H1 (cell line): ENCODE results near the gene ADGRV1. TPM values are rescaled to one million over a fixed set of nuclear protein-coding genes. Genes with fewer than 3 reads are reported as not detected.

Experiments
- BACH1 ChIP-seq: IDR thresholded peaks from 2 replicates; pipeline ENCODE4 v1.6.1; 2012; ENCODE audit warnings: low read length, improper control_type of control experiment
- CEBPB ChIP-seq: IDR thresholded peaks from 2 replicates; pipeline ENCODE4 v1.6.1; 2012; ENCODE audit warnings: low read depth, low read length
- CHD7 ChIP-seq: fragments of 300-600 bp; sonication (generic); IDR thresholded peaks from 2 replicates; pipeline ENCODE4 v1.7.1; 2012; ENCODE audit warnings: low read length, moderate library complexity, mild to moderate bottlenecking, inconsistent platforms; ENCODE audit not compliant: insufficient replicate concordance
- EP300 ChIP-seq, 2 experiments: IDR thresholded peaks; 1 replicate in 1 of 2; 2 replicates in 1 of 2; pipeline ENCODE4 v1.6.1; 2011 to 2012; ENCODE audit warnings: low read depth in 2 of 2, low read length in 2 of 2, mild to moderate bottlenecking in 2 of 2, borderline replicate concordance in 1 of 2, inconsistent platforms in 1 of 2, moderate library complexity in 1 of 2
- GABPA ChIP-seq: IDR thresholded peaks from 2 replicates; pipeline ENCODE4 v1.6.1; 2011; ENCODE audit warnings: mild to moderate bottlenecking, low read length, moderate library complexity, borderline replicate concordance; ENCODE audit not compliant: insufficient read depth
- POLR2A ChIP-seq, 2 experiments: IDR thresholded peaks; 1 replicate in 1 of 2; 2 replicates in 1 of 2; pipeline ENCODE4 v1.6.1; 2011; ENCODE audit warnings: low read depth in 2 of 2, low read length in 2 of 2, mild to moderate bottlenecking in 2 of 2; ENCODE audit errors: control extremely low read depth in 1 of 2
- POU5F1 ChIP-seq: IDR thresholded peaks from 2 replicates; pipeline ENCODE4 v1.6.1; 2011; ENCODE audit warnings: low read depth, mild to moderate bottlenecking, low read length, moderate library complexity
- RFX5 ChIP-seq: IDR thresholded peaks from 2 replicates; pipeline ENCODE4 v1.6.1; 2011; ENCODE audit warnings: low read depth, low read length, improper control_type of control experiment, borderline replicate concordance
- TBP ChIP-seq: IDR thresholded peaks from 2 replicates; pipeline ENCODE4 v1.6.1; 2011; ENCODE audit warnings: low read depth, low read length, improper control_type of control experiment
- polyA plus RNA-seq, 7 experiments: library from polyadenylated mRNA; depleted of rRNA in 3 of 7; stranded (reverse) in 5 of 7; unstranded in 2 of 7; fragments of >200 nt in 5 of 7; fragments of 200-250 nt in 2 of 7; gene quantifications; 1 replicate in 5 of 7; 2 replicates in 1 of 7; 4 replicates in 1 of 7; pipeline versions ENCODE4 v1.2.1 to v1.2.3, GENCODE V29; 2011 to 2013; ENCODE audit warnings: missing spikeins in 2 of 7, mixed read lengths in 2 of 7
- total RNA-seq: library from RNA; stranded (reverse); fragmentation: NEBNext Ultra II Directional; extraction: Animal tissue kit (Norgen Biotek cat#: 25700); gene quantifications from 2 replicates; pipeline ENCODE4 v1.2.1, GENCODE V29; 2021

ADGRV1 gene
- total and polyA plus RNA-seq, 2 of the 8 experiments (the other 6 are each of a cell fraction or from before 2014, with no cell fraction given), result 53.1 to 62.2 TPM

GRCh38 chr5:90807496-90807895, 248.9 kb downstream of the ADGRV1 start (continued):
- no peak for TF ChIP-seq CHD7
- no peak for TF ChIP-seq POLR2A (IDR thresholded peaks at IDR 0.05; ENCODE audit: control extremely low read depth in 1 of 2, low read depth in 2 of 2, low read length in 2 of 2)
- no peak for TF ChIP-seq EP300 (IDR thresholded peaks at IDR 0.05; ENCODE audit: borderline replicate concordance in 1 of 2, low read depth in 2 of 2, low read length in 2 of 2)
- TF ChIP-seq GABPA, result no peak
- no peak for TF ChIP-seq TBP
- no peak for TF ChIP-seq POU5F1
- TF ChIP-seq RFX5, result no peak
- no peak for TF ChIP-seq BACH1
- TF ChIP-seq CEBPB, result no peak
